ENCODE results near the gene LGR4. TPM values are rescaled to one million over a fixed set of nuclear protein-coding genes. Genes with fewer than 3 reads are reported as not detected.

Gene LGR4
- total RNA-seq, 1 experiment from 2014 or later, result 28.5 TPM

- no peak for DNase-seq (ENCODE audit: low spot score)
Measured at GRCh38 chr11:27487706-27488105, 15.1 kb upstream of the LGR4 start.

GRCh38 chr11:27485930-27486773 is 13.6 kb upstream of the LGR4 start:
- peak; percentile 58 for DNase-seq (ENCODE audit: low spot score)

GRCh38 chr11:27482793-27483192 is 10.2 kb upstream of the LGR4 start:
- no peak for DNase-seq (ENCODE audit: low spot score)

GRCh38 chr11:27481992-27482391 is 9.4 kb upstream of the LGR4 start:
- DNase-seq (ENCODE audit: low spot score), result no peak

- DNase-seq (ENCODE audit: low spot score), result no peak
Measured at GRCh38 chr11:27477831-27478230, 5.2 kb upstream of the LGR4 start.

- no peak for DNase-seq (ENCODE audit: low spot score)
Measured at GRCh38 chr11:27477243-27477642, 4.7 kb upstream of the LGR4 start.

GRCh38 chr11:27475622-27476021 is 3.0 kb upstream of the LGR4 start:
- DNase-seq (ENCODE audit: low spot score), result no peak

GRCh38 chr11:27473017-27473406 is 422 bp upstream of the LGR4 start:
- DNase-seq (ENCODE audit: low spot score), result no peak

GRCh38 chr11:27471589-27472397 is 797 bp downstream of the LGR4 start:
- DNase-seq (ENCODE audit: low spot score), result no peak

GRCh38 chr11:27470826-27471588 is 1.6 kb downstream of the LGR4 start:
- no peak for DNase-seq (ENCODE audit: low spot score)

GRCh38 chr11:27470166-27470565 is 2.4 kb downstream of the LGR4 start:
- DNase-seq (ENCODE audit: low spot score), result no peak

- DNase-seq (ENCODE audit: low spot score), result no peak
Measured at GRCh38 chr11:27468995-27469695, 3.4 kb downstream of the LGR4 start.

GRCh38 chr11:27468209-27468994 is 4.2 kb downstream of the LGR4 start:
- DNase-seq (ENCODE audit: low spot score), result peak; percentile 38

GRCh38 chr11:27467181-27467913 is 5.2 kb downstream of the LGR4 start:
- no peak for DNase-seq (ENCODE audit: low spot score)

- no peak for DNase-seq (ENCODE audit: low spot score)
Measured at GRCh38 chr11:27466363-27466762, 6.2 kb downstream of the LGR4 start.

- no peak for DNase-seq (ENCODE audit: low spot score)
Measured at GRCh38 chr11:27465629-27466028, 7.0 kb downstream of the LGR4 start.

- no peak for DNase-seq (ENCODE audit: low spot score)
Measured at GRCh38 chr11:27464909-27465308, 7.7 kb downstream of the LGR4 start.

- peak; percentile 78 for DNase-seq (ENCODE audit: low spot score)
Measured at GRCh38 chr11:27464289-27464696, 8.3 kb downstream of the LGR4 start.

GRCh38 chr11:27462543-27462942 is 10.0 kb downstream of the LGR4 start:
- no peak for DNase-seq (ENCODE audit: low spot score)
